ENCODE data around the gene CNKSR3. TPM values are rescaled to one million over a fixed set of nuclear protein-coding genes. Genes with fewer than 3 reads are reported as not detected.

The CNKSR3 gene
- total and polyA plus RNA-seq, 2 of the 8 experiments (the other 6 are each of a cell fraction or from before 2014, with no cell fraction given): 1.2 to 6.2 TPM

GRCh38 chr6:154515826-154516225, 5.3 kb upstream of the CNKSR3 start:
- Histone ChIP-seq H4K5ac (ENCODE audit: insufficient read length, low read depth, low read length) (no peak overlapping the region), H3K23me2 (ENCODE audit: low read depth, low read length) (no peaks in the 10 kb centered on the region; the same call in 1 of the 2 replicates), H3K18ac (ENCODE audit: extremely low read depth, low read length) (no peak overlapping the region), H2AFZ (ENCODE audit: low read length) (no peak overlapping the region), H2AK5ac (ENCODE audit: low read depth, low read length) (no peak overlapping the region), H3K14ac (ENCODE audit: insufficient read length) (no peak overlapping the region), H3K36me3 (ENCODE audit: control insufficient read depth in 2 of 4, insufficient read depth in 4 of 4, low read length in 3 of 4) (no peaks in the 10 kb centered on the region), H2BK5ac (ENCODE audit: low read depth, low read length) (no peak overlapping the region), H4K8ac (ENCODE audit: extremely low read depth, insufficient read depth, low read length) (no peak overlapping the region), H3K9ac (replicated peaks in 1 of 4; ENCODE audit: extremely low read depth in 1 of 4, low read depth in 3 of 4, low read length in 3 of 4) (no peak overlapping the region), H3K79me2 (ENCODE audit: control insufficient read depth in 1 of 2, insufficient read depth in 2 of 2, low read length in 2 of 2) (no peaks in the 10 kb centered on the region), H3K9me3 (ENCODE audit: insufficient read depth in 2 of 2, low read depth in 1 of 2, low read length in 1 of 2) (no peaks in the 10 kb centered on the region), H3K4me1 (replicated peaks in 1 of 4; ENCODE audit: control insufficient read depth in 3 of 4, insufficient read depth in 4 of 4, low read length in 3 of 4) (peaks cover 3 to 17% (median 8%) of the 10 kb centered on the region in 4 experiments; a peak in 5 of 7 replicates), H3K79me1 (ENCODE audit: low read depth, low read length) (no peaks in the 10 kb centered on the region), H3K4me3 (ENCODE audit: extremely low read depth in 1 of 4, insufficient read depth in 2 of 4, low read depth in 3 of 4, low read length in 4 of 4) (no peak overlapping the region), H3K27ac (ENCODE audit: low read depth, low read length) (no peak overlapping the region), H3K23ac (ENCODE audit: insufficient read length) (no peak overlapping the region), H3K4ac (replicated peaks; ENCODE audit: insufficient read length, low read depth, low read length) (no peak overlapping the region), H3K4me2 (ENCODE audit: insufficient read depth in 1 of 2, low read depth in 2 of 2, low read length in 2 of 2) (no peak overlapping the region), H3K27me3 (replicated peaks in 1 of 4; ENCODE audit: control insufficient read depth in 3 of 4, extremely low read depth in 1 of 4, insufficient read depth in 3 of 4, low read length in 3 of 4) (no peaks in the 10 kb centered on the region), H2BK20ac (ENCODE audit: low read length) (no peak overlapping the region), H2BK120ac (replicated peaks; ENCODE audit: low read depth, low read length) (no peak overlapping the region), H3K56ac (replicated peaks; ENCODE audit: insufficient read length, low read depth, low read length) (no peak overlapping the region), H2BK12ac (ENCODE audit: low read depth, low read length) (no peak overlapping the region), H4K20me1 (replicated peaks in 1 of 2; ENCODE audit: control insufficient read depth in 1 of 2, insufficient read depth in 2 of 2, low read length in 2 of 2) (no peaks in the 10 kb centered on the region), H4K91ac (replicated peaks; ENCODE audit: insufficient read length, low read length) (no peak overlapping the region), H2BK15ac (ENCODE audit: low read length) (no peak overlapping the region)
- TF ChIP-seq RNF2 (IDR thresholded peaks at IDR 0.05; ENCODE audit: borderline replicate concordance, low read depth, low read length, missing control alignments, poor library complexity, severe bottlenecking) (no peak), SIN3A (conservative IDR thresholded peaks at IDR 0.05 in 1 of 2, IDR thresholded peaks at IDR 0.05 in 1 of 2; ENCODE audit: low read depth in 1 of 2, low read length in 2 of 2) (no peak), KDM5A (IDR thresholded peaks at IDR 0.05; ENCODE audit: low read length) (no peak), CHD1 (IDR thresholded peaks at IDR 0.05; ENCODE audit: low read depth, low read length) (no peak), ASH2L (IDR thresholded peaks at IDR 0.05; ENCODE audit: low read length) (no peak)
- FAIRE-seq: no peak
- WGBS, 2 experiments (ENCODE audit: extremely low coverage in 1 of 2, insufficient coverage in 1 of 2, insufficient read length in 1 of 2, insufficient replicate concordance in 2 of 2, low coverage in 1 of 2, low lambda C conversion rate in 2 of 2, missing lambda C conversion rate in 1 of 2): 75% methylated on average over 7 of the region's 7 CpGs; no CpG with 5 or more reads in 1 of the 2 experiments
- DNase-seq (ENCODE audit: low read depth in 1 of 2, low spot score in 2 of 2): no peak
- CTCF ChIA-PET (ENCODE audit: partially characterized antibody): interaction anchor here (0.9 to 1.0 kb wide), 2 partner anchors 15 to 31 kb away, joined by 3 to 4 read pairs; no protein-coding TSS in a partner anchor
- POLR2A ChIA-PET (ENCODE audit: partially characterized antibody): interaction anchor here (1.2 kb wide), 1 partner anchor 11 kb away, joined by 3 read pairs; no protein-coding TSS in a partner anchor
